Vagina (tissue), 2 donors: Measurements from ENCODE around the gene FAS.

Source experiments
- CTCF ChIP-seq, 3 experiments: fragments of 450-650 bp in 2 of 3; fragments of 200-600 bp in 1 of 3; sonication (generic) in 1 of 3; IDR thresholded peaks; one replicate each; pipeline ENCODE4 v1.5.1; 2017 to 2019; ENCODE audit warnings: antibody characterized with exemption in 3 of 3, mild to moderate bottlenecking in 2 of 3, moderate library complexity in 2 of 3
- POLR2A ChIP-seq, 2 donors: fragments of 450-650 bp; IDR thresholded peaks; one replicate each; pipeline ENCODE4 v1.6.1; 2017; ENCODE audit warnings: antibody characterized with exemption in 2 of 2, mild to moderate bottlenecking in 2 of 2, moderate library complexity in 2 of 2

DNA sequence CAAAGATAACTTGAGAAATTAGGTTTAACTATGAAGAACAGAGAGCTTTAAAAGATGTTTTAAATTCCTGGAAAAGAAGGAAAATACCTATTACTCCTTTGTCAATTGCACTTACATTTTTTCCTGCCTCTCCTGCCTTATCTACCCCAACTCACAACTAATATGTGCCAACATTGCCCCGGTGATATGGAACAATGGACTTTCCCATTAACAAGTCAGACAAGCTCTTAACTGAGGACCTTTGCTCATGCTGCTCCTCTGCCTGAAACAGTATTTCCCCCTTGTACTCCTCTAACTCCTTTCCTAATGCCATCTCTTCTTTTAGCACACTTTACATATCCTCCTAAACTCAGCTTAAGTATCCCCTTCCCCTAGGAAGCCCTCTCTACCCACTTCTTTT is 33.2 kb upstream of the FAS start:
- no peak for TF ChIP-seq POLR2A (IDR thresholded peaks at IDR 0.05)
- no peak for TF ChIP-seq CTCF (IDR thresholded peaks at IDR 0.05)
